HepG2 (cell line): ENCODE results near the gene PRR15L. TPM values are rescaled to one million over a fixed set of nuclear protein-coding genes. Genes with fewer than 3 reads are reported as not detected.

Experiments
- CAMTA2 ChIP-seq: sonication (generic); formaldehyde crosslinking; IDR thresholded peaks from 2 replicates; pipeline ENCODE4 v1.4.0; 2020; ENCODE audit warnings: mild to moderate bottlenecking, missing genetic modification reagents, borderline replicate concordance
- CBX1 ChIP-seq: IDR thresholded peaks from one replicate; pipeline ENCODE4 v1.6.1; 2016; ENCODE audit warnings: antibody characterized with exemption, low read depth
- CCDC6 ChIP-seq: sonication (generic); formaldehyde crosslinking; IDR thresholded peaks from 2 replicates; pipeline ENCODE4 v1.8.1; 2022; ENCODE audit warnings: mild to moderate bottlenecking, missing genetic modification reagents, moderate library complexity
- FOXM1 ChIP-seq: sonication (generic); formaldehyde crosslinking; IDR thresholded peaks from 2 replicates; pipeline ENCODE4 v1.5.0; 2020; ENCODE audit warnings: missing genetic modification reagents
- KDM5A ChIP-seq: fragments of 200-600 bp; sonication (generic); IDR thresholded peaks from 2 replicates; pipeline ENCODE4 v1.7.0; 2018; ENCODE audit warnings: antibody characterized with exemption, mild to moderate bottlenecking, low read length, borderline replicate concordance
- NCOA1 ChIP-seq: sonication (generic); formaldehyde crosslinking; IDR thresholded peaks from 2 replicates; pipeline ENCODE4 v1.9.0; 2021; ENCODE audit warnings: missing genetic modification reagents
- PRDM10 ChIP-seq: sonication (generic); formaldehyde crosslinking; IDR thresholded peaks from 2 replicates; pipeline ENCODE4 v1.4.0; 2020; ENCODE audit warnings: low read depth, missing genetic modification reagents
- SP2 ChIP-seq: sonication (generic); formaldehyde crosslinking; IDR thresholded peaks from 2 replicates; pipeline ENCODE4 v1.5.1; 2020; ENCODE audit warnings: mild to moderate bottlenecking, missing genetic modification reagents
- ZFP1 ChIP-seq: IDR thresholded peaks from 2 replicates; pipeline ENCODE4 v1.6.1; 2016
- ZNF101 ChIP-seq: sonication (generic); formaldehyde crosslinking; IDR thresholded peaks from 2 replicates; pipeline ENCODE4 v1.4.0; 2020; ENCODE audit warnings: mild to moderate bottlenecking, low read depth, missing genetic modification reagents, borderline replicate concordance
- ZNF180 ChIP-seq: sonication (generic); formaldehyde crosslinking; IDR thresholded peaks from 2 replicates; pipeline ENCODE4 v1.4.0; 2020; ENCODE audit warnings: low read depth, missing genetic modification reagents, borderline replicate concordance
- ZNF780A ChIP-seq: sonication (generic); formaldehyde crosslinking; IDR thresholded peaks from 2 replicates; pipeline ENCODE4 v1.8.0; 2022; ENCODE audit warnings: mild to moderate bottlenecking, missing genetic modification reagents, moderate library complexity
- polyA plus RNA-seq, 8 experiments: library from polyadenylated mRNA; depleted of rRNA in 3 of 8; stranded (reverse) in 7 of 8; unstranded in 1 of 8; fragments of >200 nt; fragmentation: Illumina TruSeq in 4 of 8; extraction: Trizol in 4 of 8; gene quantifications; 2 replicates each; pipeline versions ENCODE4 v1.2.1 to v1.2.3, GENCODE V29; 2011 to 2016; ENCODE audit warnings: low read depth in 4 of 8, missing spikeins in 1 of 8, mixed read lengths in 1 of 8; ENCODE audit not compliant: insufficient read depth in 1 of 8
- total RNA-seq, 5 experiments: library from RNA; depleted of rRNA; stranded (reverse); fragments of >200 nt; fragmentation: Illumina TruSeq; extraction: Trizol; gene quantifications; 2 replicates each; pipeline ENCODE4 v1.2.3, GENCODE V29; 2016; ENCODE audit warnings: low read depth in 1 of 5
- TF ChIP-seq, protein P1 (sequence below): sonication (generic); formaldehyde crosslinking; IDR thresholded peaks from 2 replicates; pipeline ENCODE4 v1.8.1; 2022; ENCODE audit warnings: low read depth, mild to moderate bottlenecking, missing genetic modification reagents
- TF ChIP-seq, protein P2 (sequence below): sonication (generic); formaldehyde crosslinking; IDR thresholded peaks from 2 replicates; pipeline ENCODE4 v1.4.0; 2020; ENCODE audit warnings: missing genetic modification reagents, borderline replicate concordance
- TF ChIP-seq, protein P3 (sequence below): sonication (generic); formaldehyde crosslinking; IDR thresholded peaks from 2 replicates; pipeline ENCODE4 v1.4.0; 2020; ENCODE audit warnings: low read depth, mild to moderate bottlenecking, missing genetic modification reagents

Gene PRR15L
- total and polyA plus RNA-seq, 2 of the 13 experiments (the other 11 are each of a cell fraction or from before 2014, with no cell fraction given), result 0.44 to 2.0 TPM

DNA sequence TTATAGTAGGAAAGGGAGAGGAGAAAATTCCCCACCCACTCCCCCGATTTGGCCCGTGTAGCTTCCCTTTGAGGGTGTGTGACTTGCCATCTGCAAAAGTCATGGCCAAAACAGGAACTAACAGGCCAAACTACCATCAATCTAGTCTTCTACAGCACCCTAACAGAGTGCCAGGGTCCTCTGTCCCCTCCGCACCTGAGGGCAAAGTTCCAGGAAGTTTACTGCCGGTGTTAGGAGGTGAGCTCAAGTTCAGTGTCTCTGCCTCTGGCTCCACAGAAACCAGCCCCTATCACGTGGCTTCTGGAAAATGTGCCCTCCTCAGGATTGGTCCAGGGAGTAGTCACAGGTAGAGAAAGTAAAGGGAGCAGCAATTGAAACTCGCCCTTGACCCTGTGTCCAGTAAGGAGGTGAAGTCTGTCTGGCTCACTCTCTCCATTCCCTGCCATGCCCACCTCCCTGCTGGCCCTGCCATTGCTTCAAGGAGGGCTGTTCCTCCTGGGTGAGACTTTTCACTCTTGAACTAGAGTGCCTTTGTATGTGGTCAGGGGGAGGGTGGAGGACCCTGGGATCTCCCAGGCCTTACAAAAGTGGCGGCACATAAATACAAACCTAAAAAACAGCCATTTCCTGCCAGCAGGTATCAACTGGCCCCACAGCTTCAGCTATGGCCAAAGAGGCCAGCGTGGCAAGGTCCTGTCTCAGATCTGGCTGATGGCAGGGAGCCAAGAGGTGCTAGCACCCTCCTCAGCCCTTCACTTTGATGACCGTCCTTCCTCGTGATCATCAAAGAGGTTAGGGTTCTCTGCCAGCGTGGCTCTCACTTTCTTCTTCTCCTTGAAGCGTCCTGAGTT is 5.3 kb downstream of the PRR15L start (continued):
- 0 out of 2 replicates have a peak, but pooled peaks have one; percentile 8 for TF ChIP-seq PRDM10 (CRISPR knock-in tag)
- no peak for TF ChIP-seq ZNF180 (CRISPR knock-in tag)
- no peak for TF ChIP-seq KDM5A
- TF ChIP-seq CAMTA2 (CRISPR knock-in tag), result no peak
- TF ChIP-seq ZNF101 (CRISPR knock-in tag), result no peak
- no peak for TF ChIP-seq CBX1
- TF ChIP-seq, protein P1, sequence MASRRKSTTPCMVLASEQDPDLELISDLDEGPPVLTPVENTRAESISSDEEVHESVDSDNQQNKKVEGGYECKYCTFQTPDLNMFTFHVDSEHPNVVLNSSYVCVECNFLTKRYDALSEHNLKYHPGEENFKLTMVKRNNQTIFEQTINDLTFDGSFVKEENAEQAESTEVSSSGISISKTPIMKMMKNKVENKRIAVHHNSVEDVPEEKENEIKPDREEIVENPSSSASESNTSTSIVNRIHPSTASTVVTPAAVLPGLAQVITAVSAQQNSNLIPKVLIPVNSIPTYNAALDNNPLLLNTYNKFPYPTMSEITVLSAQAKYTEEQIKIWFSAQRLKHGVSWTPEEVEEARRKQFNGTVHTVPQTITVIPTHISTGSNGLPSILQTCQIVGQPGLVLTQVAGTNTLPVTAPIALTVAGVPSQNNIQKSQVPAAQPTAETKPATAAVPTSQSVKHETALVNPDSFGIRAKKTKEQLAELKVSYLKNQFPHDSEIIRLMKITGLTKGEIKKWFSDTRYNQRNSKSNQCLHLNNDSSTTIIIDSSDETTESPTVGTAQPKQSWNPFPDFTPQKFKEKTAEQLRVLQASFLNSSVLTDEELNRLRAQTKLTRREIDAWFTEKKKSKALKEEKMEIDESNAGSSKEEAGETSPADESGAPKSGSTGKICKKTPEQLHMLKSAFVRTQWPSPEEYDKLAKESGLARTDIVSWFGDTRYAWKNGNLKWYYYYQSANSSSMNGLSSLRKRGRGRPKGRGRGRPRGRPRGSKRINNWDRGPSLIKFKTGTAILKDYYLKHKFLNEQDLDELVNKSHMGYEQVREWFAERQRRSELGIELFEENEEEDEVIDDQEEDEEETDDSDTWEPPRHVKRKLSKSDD (CRISPR knock-in tag), result no peak
- TF ChIP-seq, protein P2, sequence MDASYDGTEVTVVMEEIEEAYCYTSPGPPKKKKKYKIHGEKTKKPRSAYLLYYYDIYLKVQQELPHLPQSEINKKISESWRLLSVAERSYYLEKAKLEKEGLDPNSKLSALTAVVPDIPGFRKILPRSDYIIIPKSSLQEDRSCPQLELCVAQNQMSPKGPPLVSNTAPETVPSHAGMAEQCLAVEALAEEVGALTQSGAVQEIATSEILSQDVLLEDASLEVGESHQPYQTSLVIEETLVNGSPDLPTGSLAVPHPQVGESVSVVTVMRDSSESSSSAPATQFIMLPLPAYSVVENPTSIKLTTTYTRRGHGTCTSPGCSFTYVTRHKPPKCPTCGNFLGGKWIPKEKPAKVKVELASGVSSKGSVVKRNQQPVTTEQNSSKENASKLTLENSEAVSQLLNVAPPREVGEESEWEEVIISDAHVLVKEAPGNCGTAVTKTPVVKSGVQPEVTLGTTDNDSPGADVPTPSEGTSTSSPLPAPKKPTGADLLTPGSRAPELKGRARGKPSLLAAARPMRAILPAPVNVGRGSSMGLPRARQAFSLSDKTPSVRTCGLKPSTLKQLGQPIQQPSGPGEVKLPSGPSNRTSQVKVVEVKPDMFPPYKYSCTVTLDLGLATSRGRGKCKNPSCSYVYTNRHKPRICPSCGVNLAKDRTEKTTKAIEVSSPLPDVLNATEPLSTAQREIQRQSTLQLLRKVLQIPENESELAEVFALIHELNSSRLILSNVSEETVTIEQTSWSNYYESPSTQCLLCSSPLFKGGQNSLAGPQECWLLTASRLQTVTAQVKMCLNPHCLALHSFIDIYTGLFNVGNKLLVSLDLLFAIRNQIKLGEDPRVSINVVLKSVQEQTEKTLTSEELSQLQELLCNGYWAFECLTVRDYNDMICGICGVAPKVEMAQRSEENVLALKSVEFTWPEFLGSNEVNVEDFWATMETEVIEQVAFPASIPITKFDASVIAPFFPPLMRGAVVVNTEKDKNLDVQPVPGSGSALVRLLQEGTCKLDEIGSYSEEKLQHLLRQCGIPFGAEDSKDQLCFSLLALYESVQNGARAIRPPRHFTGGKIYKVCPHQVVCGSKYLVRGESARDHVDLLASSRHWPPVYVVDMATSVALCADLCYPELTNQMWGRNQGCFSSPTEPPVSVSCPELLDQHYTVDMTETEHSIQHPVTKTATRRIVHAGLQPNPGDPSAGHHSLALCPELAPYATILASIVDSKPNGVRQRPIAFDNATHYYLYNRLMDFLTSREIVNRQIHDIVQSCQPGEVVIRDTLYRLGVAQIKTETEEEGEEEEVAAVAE, result peak; percentile 60; the same call in 1 of the 2 replicates
- TF ChIP-seq NCOA1 (CRISPR knock-in tag), result no peak
- TF ChIP-seq SP2 (CRISPR knock-in tag), result no peak
- no peak for TF ChIP-seq FOXM1
- TF ChIP-seq ZFP1 (CRISPR knock-in tag), result no peak
- TF ChIP-seq, protein P3, sequence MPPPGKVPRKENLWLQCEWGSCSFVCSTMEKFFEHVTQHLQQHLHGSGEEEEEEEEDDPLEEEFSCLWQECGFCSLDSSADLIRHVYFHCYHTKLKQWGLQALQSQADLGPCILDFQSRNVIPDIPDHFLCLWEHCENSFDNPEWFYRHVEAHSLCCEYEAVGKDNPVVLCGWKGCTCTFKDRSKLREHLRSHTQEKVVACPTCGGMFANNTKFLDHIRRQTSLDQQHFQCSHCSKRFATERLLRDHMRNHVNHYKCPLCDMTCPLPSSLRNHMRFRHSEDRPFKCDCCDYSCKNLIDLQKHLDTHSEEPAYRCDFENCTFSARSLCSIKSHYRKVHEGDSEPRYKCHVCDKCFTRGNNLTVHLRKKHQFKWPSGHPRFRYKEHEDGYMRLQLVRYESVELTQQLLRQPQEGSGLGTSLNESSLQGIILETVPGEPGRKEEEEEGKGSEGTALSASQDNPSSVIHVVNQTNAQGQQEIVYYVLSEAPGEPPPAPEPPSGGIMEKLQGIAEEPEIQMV (CRISPR knock-in tag), result peak; percentile 70; the same call in 1 of the 2 replicates
- TF ChIP-seq ZNF780A (CRISPR knock-in tag), result no peak
- TF ChIP-seq CCDC6 (CRISPR knock-in tag), result no peak
